Lower leg skin (tissue), 3 donors: ENCODE measurements around the gene CFAP52.

Source experiments
- CTCF ChIP-seq, 3 donors: fragments of 450-650 bp; IDR thresholded peaks; one replicate each; pipeline ENCODE4 v1.5.1; 2016; ENCODE audit warnings: antibody characterized with exemption in 3 of 3, mild to moderate bottlenecking in 3 of 3, moderate library complexity in 2 of 3
- POLR2A ChIP-seq, 2 donors: fragments of 450-650 bp; IDR thresholded peaks; one replicate each; pipeline ENCODE4 v1.6.1; 2016 to 2017; ENCODE audit warnings: antibody characterized with exemption in 2 of 2, mild to moderate bottlenecking in 1 of 2, moderate library complexity in 1 of 2

DNA sequence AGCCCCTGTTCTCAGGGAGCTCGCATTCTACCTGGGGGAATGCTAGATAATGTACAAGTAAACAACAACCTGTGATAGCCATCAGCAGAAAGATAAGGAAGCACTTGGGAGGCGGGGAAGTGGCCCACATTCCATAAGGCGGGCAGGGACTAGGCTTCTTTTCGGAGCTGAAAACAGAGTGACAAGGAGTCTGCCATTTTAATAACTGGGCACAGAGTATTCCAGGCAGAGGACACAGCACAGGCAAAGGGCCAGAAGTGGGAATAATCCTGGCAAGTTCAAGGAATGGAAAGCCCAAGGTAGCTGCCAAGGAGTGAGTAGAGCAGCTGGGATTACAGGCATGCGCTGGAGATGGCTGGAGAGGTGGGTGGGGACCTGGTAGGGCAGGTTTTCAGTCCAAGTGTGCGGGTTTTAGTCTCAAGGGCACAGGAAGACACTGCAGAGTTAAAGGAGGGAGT lies 93.1 kb downstream of the CFAP52 start:
- TF ChIP-seq CTCF (IDR thresholded peaks at IDR 0.05) (no peak), POLR2A (IDR thresholded peaks at IDR 0.05) (no peak)
